Panc1 (cell line): ENCODE data around the gene SGSH. TPM values are rescaled to one million over a fixed set of nuclear protein-coding genes. Genes with fewer than 3 reads are reported as not detected.

Experiments used
- ATAC-seq: fragments of 200-7000 bp; cut with Tn5 transposase; 2 replicates; pipeline ENCODE4 v1.9.1; 2020; ENCODE audit warnings: mild to moderate bottlenecking, moderate library complexity
- BruUV-seq: library from RNA; stranded (reverse); fragments of 400-500 nt; replicated peaks from 2 replicates; lab custom pipeline; 2021; lab: Mats Ljungman, UMichigan
- CTCF ChIA-PET: fragments of 300-600 bp; sonication (Branson Sonifier 250); formaldehyde crosslinking; loops from one replicate; lab custom pipeline; 2022; ENCODE audit warnings: antibody characterized with exemption; lab: Charles Lee
- POLR2A ChIA-PET: fragments of 300-600 bp; sonication (Branson Sonifier 250); formaldehyde crosslinking; loops from one replicate; lab custom pipeline; 2022; ENCODE audit warnings: antibody characterized with exemption; lab: Charles Lee
- DNase-seq: peaks from one replicate; pipeline ENCODE4 v3.0.0-alpha.2; 2010; ENCODE audit warnings: low read depth, low spot score
- H3K27ac ChIP-seq: 2 replicates; pipeline ENCODE4 v1.5.1; 2011; ENCODE audit warnings: mild to moderate bottlenecking, low read length, inconsistent platforms
- H3K27me3 ChIP-seq: fragments of 200-500 bp; sonication (Bioruptor generic); 2 replicates; pipeline ENCODE4 v1.6.0; 2014; ENCODE audit warnings: low read length, inconsistent platforms; ENCODE audit not compliant: control insufficient read depth, insufficient read depth
- H3K36me3 ChIP-seq: fragments of 200-500 bp; sonication (Bioruptor generic); 2 replicates; pipeline ENCODE4 v1.5.1; 2014; ENCODE audit warnings: inconsistent platforms, mild to moderate bottlenecking, low read length, moderate library complexity; ENCODE audit not compliant: control insufficient read depth, insufficient read depth
- H3K4me1 ChIP-seq: 2 replicates; pipeline ENCODE4 v1.5.1; 2011; ENCODE audit warnings: inconsistent platforms, mild to moderate bottlenecking, low read length, moderate library complexity; ENCODE audit not compliant: control insufficient read depth, insufficient read depth
- H3K4me3 ChIP-seq, 2 experiments: 2 replicates each; pipeline ENCODE4 v1.5.1; 2011 to 2012; ENCODE audit warnings: low read depth in 2 of 2, low read length in 2 of 2, mild to moderate bottlenecking in 2 of 2, inconsistent platforms in 1 of 2, moderate library complexity in 1 of 2
- H3K9me3 ChIP-seq: fragments of 200-500 bp; sonication (Bioruptor generic); 2 replicates; pipeline ENCODE4 v1.5.1; 2014; ENCODE audit warnings: low read depth, mild to moderate bottlenecking, inconsistent platforms, low read length, moderate library complexity; ENCODE audit not compliant: control insufficient read depth, insufficient read depth
- POLR2AphosphoS5 ChIP-seq: IDR thresholded peaks from 2 replicates; pipeline ENCODE4 v1.6.1; 2012; ENCODE audit warnings: mild to moderate bottlenecking, low read depth, low read length, moderate library complexity
- SIN3A ChIP-seq: IDR thresholded peaks from 2 replicates; pipeline ENCODE4 v1.6.1; 2012; ENCODE audit warnings: low read depth, mild to moderate bottlenecking, low read length, moderate library complexity, borderline replicate concordance; ENCODE audit not compliant: insufficient read depth
- TCF7L2 ChIP-seq: IDR thresholded peaks from 2 replicates; pipeline ENCODE4 v1.6.1; 2011; ENCODE audit warnings: mild to moderate bottlenecking, low read depth, low read length, inconsistent platforms
- in situ Hi-C: cut with HindIII; loops from 2 replicates; pipeline ENCODE4 v1.10.0; 2016; ENCODE audit warnings: low sequenced_read_pairs, low pct_unique_long_range_greater_than_20kb
- intact Hi-C: fragments of 100-400 bp; cut with micrococcal nuclease; formaldehyde crosslinking; loops from one replicate; pipeline ENCODE4 v1.10.0; 2022; ENCODE audit not compliant: unreplicated experiment
- total RNA-seq: library from RNA; stranded (reverse); gene quantifications from one replicate; pipeline ENCODE4 v1.2.1, GENCODE V29; 2021; ENCODE audit not compliant: unreplicated experiment
- TF ChIP-seq, protein P1 (sequence below), 2 experiments: IDR thresholded peaks; 2 replicates each; pipeline ENCODE4 v1.6.1; 2011 to 2012; ENCODE audit warnings: low read depth in 2 of 2, control low read depth in 1 of 2, low read length in 1 of 2, mild to moderate bottlenecking in 1 of 2, moderate library complexity in 1 of 2; ENCODE audit not compliant: insufficient read depth in 1 of 2
- TF ChIP-seq, protein P2 (sequence below): fragments of 450-650 bp; IDR thresholded peaks from 2 replicates; pipeline ENCODE4 v1.5.1; 2017; ENCODE audit warnings: mild to moderate bottlenecking

The SGSH gene
- total RNA-seq, 1 experiment from 2014 or later, result 70.2 TPM

DNA sequence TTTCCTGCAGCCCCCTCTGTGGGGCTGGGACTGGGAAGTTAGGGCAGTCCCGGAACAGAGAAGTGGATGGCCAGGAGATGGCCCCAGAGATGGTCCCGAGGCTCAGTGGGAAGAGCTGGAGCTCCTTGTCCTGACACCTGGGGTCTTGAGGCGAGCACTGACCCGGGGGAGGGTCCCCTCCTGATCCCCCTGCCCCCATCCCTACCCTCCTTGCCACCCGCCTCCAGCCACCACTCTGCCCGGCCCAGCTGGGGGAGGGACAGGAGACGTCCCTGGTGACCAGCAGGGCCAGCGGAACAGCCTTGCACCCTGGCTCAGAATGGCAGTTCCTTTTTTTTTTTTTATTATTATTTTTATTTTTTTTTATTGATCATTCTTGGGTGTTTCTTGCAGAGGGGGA lies 26.6 kb upstream of the SGSH start:
- H3K36me3 ChIP-seq, result no peaks in the 10 kb centered on the region
- TF ChIP-seq POLR2AphosphoS5 (no peak), SIN3A (no peak), TCF7L2 (no peak)
- TF ChIP-seq, protein P1, sequence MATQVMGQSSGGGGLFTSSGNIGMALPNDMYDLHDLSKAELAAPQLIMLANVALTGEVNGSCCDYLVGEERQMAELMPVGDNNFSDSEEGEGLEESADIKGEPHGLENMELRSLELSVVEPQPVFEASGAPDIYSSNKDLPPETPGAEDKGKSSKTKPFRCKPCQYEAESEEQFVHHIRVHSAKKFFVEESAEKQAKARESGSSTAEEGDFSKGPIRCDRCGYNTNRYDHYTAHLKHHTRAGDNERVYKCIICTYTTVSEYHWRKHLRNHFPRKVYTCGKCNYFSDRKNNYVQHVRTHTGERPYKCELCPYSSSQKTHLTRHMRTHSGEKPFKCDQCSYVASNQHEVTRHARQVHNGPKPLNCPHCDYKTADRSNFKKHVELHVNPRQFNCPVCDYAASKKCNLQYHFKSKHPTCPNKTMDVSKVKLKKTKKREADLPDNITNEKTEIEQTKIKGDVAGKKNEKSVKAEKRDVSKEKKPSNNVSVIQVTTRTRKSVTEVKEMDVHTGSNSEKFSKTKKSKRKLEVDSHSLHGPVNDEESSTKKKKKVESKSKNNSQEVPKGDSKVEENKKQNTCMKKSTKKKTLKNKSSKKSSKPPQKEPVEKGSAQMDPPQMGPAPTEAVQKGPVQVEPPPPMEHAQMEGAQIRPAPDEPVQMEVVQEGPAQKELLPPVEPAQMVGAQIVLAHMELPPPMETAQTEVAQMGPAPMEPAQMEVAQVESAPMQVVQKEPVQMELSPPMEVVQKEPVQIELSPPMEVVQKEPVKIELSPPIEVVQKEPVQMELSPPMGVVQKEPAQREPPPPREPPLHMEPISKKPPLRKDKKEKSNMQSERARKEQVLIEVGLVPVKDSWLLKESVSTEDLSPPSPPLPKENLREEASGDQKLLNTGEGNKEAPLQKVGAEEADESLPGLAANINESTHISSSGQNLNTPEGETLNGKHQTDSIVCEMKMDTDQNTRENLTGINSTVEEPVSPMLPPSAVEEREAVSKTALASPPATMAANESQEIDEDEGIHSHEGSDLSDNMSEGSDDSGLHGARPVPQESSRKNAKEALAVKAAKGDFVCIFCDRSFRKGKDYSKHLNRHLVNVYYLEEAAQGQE (IDR thresholded peaks at IDR 0.05; ENCODE audit: insufficient read depth in 1 of 2, low read depth in 2 of 2, low read length in 1 of 2), result no peak
- TF ChIP-seq, protein P2, sequence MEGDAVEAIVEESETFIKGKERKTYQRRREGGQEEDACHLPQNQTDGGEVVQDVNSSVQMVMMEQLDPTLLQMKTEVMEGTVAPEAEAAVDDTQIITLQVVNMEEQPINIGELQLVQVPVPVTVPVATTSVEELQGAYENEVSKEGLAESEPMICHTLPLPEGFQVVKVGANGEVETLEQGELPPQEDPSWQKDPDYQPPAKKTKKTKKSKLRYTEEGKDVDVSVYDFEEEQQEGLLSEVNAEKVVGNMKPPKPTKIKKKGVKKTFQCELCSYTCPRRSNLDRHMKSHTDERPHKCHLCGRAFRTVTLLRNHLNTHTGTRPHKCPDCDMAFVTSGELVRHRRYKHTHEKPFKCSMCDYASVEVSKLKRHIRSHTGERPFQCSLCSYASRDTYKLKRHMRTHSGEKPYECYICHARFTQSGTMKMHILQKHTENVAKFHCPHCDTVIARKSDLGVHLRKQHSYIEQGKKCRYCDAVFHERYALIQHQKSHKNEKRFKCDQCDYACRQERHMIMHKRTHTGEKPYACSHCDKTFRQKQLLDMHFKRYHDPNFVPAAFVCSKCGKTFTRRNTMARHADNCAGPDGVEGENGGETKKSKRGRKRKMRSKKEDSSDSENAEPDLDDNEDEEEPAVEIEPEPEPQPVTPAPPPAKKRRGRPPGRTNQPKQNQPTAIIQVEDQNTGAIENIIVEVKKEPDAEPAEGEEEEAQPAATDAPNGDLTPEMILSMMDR, result no peak
- no peak overlapping the region for H3K27ac ChIP-seq
- H3K9me3 ChIP-seq, result no peaks in the 10 kb centered on the region
- ChIA-PET POLR2A (no interaction called here), CTCF (no interaction called here)
- in situ Hi-C loops (no loop called here), intact Hi-C loops (no loop called here)
- H3K4me3 ChIP-seq, result no peak overlapping the region
- DNase-seq (no peak), ATAC-seq (no peak)
- H3K27me3 ChIP-seq, result no peaks in the 10 kb centered on the region
- BruUV-seq, result no TSS peak
- no peaks in the 10 kb centered on the region for H3K4me1 ChIP-seq

DNA sequence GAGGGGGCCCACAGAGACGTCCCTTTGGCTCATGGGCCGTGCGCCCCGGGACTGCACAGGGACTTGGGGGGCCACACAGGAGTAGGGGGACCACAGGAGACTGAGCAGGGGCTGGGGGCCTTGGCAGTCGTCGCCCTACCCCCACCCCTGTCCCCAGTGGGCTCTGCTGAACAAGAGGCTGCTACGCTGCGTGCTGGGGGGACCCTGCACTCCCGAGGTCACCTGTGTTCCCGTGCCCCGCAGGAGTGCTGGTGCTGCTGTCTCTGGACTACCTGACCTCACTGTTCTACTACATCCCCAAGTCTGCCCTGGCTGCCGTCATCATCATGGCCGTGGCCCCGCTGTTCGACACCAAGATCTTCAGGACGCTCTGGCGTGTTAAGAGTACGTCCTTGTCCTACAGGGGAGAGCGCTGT lies 26.1 kb upstream of the SGSH start:
- no peak overlapping the region for H3K4me3 ChIP-seq
- POLR2A ChIA-PET, result no interaction called here
- intact Hi-C loops, result no loop called here
- no TSS peak for BruUV-seq
- ATAC-seq (no peak), DNase-seq (no peak)
- no peaks in the 10 kb centered on the region for H3K9me3 ChIP-seq
- H3K27me3 ChIP-seq, result no peaks in the 10 kb centered on the region
- CTCF ChIA-PET, result no interaction called here
- no peaks in the 10 kb centered on the region for H3K4me1 ChIP-seq
- no peak overlapping the region for H3K27ac ChIP-seq
- no peak for TF ChIP-seq TCF7L2
- no peak for TF ChIP-seq POLR2AphosphoS5
- no peak for TF ChIP-seq SIN3A
- TF ChIP-seq, protein P1 (IDR thresholded peaks at IDR 0.05; ENCODE audit: insufficient read depth in 1 of 2, low read depth in 2 of 2, low read length in 1 of 2), result no peak
- TF ChIP-seq, protein P2, result no peak
- in situ Hi-C loops, result no loop called here
- no peaks in the 10 kb centered on the region for H3K36me3 ChIP-seq
